Progenitor cell of endocrine pancreas (in vitro differentiated cells): ENCODE measurements around the gene ARID1B. TPM values are rescaled to one million over a fixed set of nuclear protein-coding genes. Genes with fewer than 3 reads are reported as not detected.
"Not testable (repeated sequence)": the region's sequence is repeated elsewhere in the genome, so short reads cannot be mapped to it uniquely, and the experiment has no call there.

Source experiments
- DNase-seq: peaks from one replicate; pipeline ENCODE4 v3.0.0; 2021; ENCODE audit warnings: low spot score; ENCODE audit not compliant: unreplicated experiment
- H3K27ac Mint-ChIP-seq: 2 replicates; pipeline ENCODE4 v1.8.0; 2021; ENCODE audit warnings: mild to moderate bottlenecking, moderate library complexity, mixed read lengths
- H3K27me3 Mint-ChIP-seq: 2 replicates; pipeline ENCODE4 v1.8.0; 2021; ENCODE audit warnings: mixed read lengths
- H3K36me3 Mint-ChIP-seq: 2 replicates; pipeline ENCODE4 v1.8.0; 2022; ENCODE audit warnings: mixed read lengths; ENCODE audit not compliant: insufficient read depth
- H3K4me1 Mint-ChIP-seq: 2 replicates; pipeline ENCODE4 v1.8.0; 2021; ENCODE audit warnings: low read depth, mixed read lengths
- H3K4me3 Mint-ChIP-seq: 2 replicates; pipeline ENCODE4 v1.8.0; 2021; ENCODE audit warnings: low read depth, mild to moderate bottlenecking, moderate library complexity, mixed read lengths
- H3K9me3 Mint-ChIP-seq: 2 replicates; pipeline ENCODE4 v1.8.0; 2021; ENCODE audit warnings: low read depth, mixed read lengths
- CTCF ChIP-seq: fragments of 200-600 bp; sonication (generic); IDR thresholded peaks from one replicate; pipeline ENCODE4 v1.5.0; 2021; ENCODE audit warnings: antibody characterized with exemption, mild to moderate bottlenecking; ENCODE audit not compliant: unreplicated experiment
- total RNA-seq: library from RNA; stranded (reverse); gene quantifications from 2 replicates; pipeline ENCODE4 v1.2.1, GENCODE V29; 2021

The ARID1B gene
- total RNA-seq, 1 donor from 2014 or later, result 152 TPM

DNA sequence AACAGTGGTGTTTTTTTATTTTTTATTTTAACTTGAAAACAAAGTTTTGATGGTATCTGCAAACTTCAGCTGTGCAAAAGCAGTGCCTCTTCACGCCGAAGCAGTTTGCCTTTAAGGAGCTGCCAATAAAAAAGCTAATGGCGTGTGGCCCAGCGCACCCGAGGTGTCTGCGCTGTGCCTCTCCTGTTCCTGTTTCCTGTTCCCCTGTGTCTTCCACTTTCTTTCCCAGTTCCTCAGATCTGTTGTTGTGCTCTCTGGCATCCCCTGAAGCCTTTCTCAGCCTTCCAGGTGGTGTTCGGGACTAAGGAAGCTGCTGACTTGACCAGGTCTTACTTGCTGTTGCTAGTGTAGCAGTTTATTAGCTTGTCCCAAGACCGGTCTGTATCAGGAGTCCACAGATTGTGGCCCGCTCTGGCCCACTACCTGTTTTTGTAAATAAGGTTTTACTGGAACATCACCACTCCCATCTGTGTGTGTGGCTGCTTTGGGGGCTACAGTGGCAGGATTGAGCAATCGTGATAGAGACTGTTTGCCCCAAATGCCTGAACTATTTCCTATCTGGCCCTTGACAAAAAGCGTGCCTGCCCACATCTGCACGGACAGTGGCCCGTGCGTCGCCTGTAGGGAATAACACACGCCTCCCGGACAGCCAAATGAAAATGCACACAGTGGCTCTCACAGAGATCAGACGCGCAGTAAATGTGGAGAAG lies 367.8 kb downstream of the ARID1B start:
- no peaks in the 10 kb centered on the region for H3K9me3 Mint-ChIP-seq
- TF ChIP-seq CTCF, result no peak
- H3K4me1 Mint-ChIP-seq, result no peaks in the 10 kb centered on the region
- H3K27me3 Mint-ChIP-seq, result no peaks in the 10 kb centered on the region
- H3K36me3 Mint-ChIP-seq, result peaks cover 20% of the 10 kb centered on the region
- H3K27ac Mint-ChIP-seq, result peak overlapping the region; percentile 90
- no peak for DNase-seq
- no peak overlapping the region for H3K4me3 Mint-ChIP-seq

DNA sequence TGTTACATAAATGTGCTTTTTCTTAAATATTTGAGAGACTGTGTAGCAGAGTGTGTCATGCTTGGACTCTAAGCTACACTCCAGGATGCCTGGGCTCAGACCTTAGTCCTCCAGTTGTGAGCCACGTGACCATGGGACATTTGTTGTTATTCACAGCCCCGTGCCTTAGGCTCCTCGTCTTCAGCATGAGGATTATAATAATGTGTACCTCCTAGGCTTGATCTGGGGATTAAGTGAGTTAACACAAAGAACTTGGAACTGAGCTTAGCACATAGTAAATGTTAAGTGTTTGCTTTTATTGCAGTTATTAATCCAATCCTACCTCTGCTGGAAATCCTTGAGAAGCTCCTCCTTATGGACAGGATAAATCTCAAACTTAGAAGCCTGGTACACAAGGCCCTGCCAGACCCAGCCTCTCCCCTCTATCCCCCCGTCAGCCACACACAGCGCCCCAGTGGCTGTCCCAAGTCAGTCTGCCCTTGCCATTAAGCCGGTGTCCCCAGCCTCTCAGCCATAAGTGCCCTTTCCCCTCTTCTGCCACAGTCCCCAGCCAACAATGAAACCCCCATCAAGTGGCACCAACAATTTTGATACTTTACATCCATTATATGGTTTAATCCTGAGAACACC lies 368.6 kb downstream of the ARID1B start:
- TF ChIP-seq CTCF, result no peak
- Mint-ChIP-seq H3K27ac (no peak overlapping the region), H3K27me3 (no peaks in the 10 kb centered on the region), H3K4me3 (no peak overlapping the region), H3K4me1 (no peaks in the 10 kb centered on the region), H3K36me3 (peaks cover 17% of the 10 kb centered on the region), H3K9me3 (no peaks in the 10 kb centered on the region)
- no peak for DNase-seq

DNA sequence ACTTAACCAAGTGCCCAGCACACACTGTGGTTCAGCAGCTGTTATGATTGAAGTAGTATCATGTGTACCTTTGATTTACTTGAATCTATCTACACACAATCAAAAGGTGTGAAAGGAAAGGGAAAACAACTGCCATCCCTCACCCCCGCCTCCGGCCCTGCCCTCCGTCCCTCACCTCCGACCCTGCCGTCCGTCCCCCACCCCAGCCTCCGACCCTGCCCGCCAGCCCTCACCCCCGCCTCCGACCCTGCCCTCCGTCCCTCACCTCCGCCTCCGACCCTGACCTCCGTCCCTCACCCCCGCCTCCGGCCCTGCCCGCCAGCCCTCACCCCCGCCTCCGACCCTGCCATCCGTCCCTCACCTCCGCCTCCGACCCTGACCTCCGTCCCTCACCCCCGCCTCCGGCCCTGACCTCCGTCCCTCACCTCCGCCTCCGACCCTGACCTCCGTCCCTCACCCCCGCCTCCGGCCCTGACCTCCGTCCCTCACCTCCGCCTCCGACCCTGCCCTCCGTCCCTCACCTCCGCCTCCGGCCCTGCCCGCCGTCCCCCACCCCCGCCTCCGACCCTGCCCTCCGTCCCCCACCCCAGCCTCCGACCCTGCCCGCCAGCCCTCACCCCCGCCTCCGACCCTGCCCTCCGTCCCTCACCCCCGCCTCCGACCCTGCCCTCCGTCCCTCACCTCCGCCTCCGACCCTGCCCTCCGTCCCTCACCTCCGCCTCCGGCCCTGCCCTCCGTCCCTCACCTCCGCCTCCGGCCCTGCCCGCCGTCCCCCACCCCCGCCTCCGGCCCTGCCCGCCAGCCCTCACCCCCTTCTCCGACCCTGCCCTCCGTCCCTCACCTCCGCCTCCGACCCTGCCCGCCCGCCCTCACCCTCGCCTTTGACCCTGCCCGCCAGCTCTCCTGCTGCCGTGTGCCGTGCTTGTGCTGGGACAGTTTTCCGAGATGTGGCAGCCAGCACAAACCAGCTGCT lies 370.2 kb downstream of the ARID1B start:
- not testable (repeated sequence) for DNase-seq, H3K4me1 Mint-ChIP-seq

GRCh38 chr6:157148391-157149323 lies 371.5 kb downstream of the ARID1B start:
- TF ChIP-seq CTCF, result no peak
- H3K36me3 Mint-ChIP-seq, result peaks cover 17% of the 10 kb centered on the region
- H3K4me3 Mint-ChIP-seq, result peak overlapping the region; percentile 56
- H3K9me3 Mint-ChIP-seq, result no peaks in the 10 kb centered on the region
- H3K4me1 Mint-ChIP-seq, result peaks cover 2% of the 10 kb centered on the region
- H3K27ac Mint-ChIP-seq, result peak overlapping the region; percentile 95
- no peak for DNase-seq
- H3K27me3 Mint-ChIP-seq, result no peaks in the 10 kb centered on the region

More for the DNA sequence above, 370.2 kb downstream of the ARID1B start:
- H3K27me3 Mint-ChIP-seq, H3K9me3 Mint-ChIP-seq: not testable (repeated sequence)
- peak overlapping the region; percentile 95 for H3K27ac Mint-ChIP-seq
- peaks cover 17% of the 10 kb centered on the region for H3K36me3 Mint-ChIP-seq
- H3K4me3 Mint-ChIP-seq, result peak overlapping the region; percentile 56

DNA sequence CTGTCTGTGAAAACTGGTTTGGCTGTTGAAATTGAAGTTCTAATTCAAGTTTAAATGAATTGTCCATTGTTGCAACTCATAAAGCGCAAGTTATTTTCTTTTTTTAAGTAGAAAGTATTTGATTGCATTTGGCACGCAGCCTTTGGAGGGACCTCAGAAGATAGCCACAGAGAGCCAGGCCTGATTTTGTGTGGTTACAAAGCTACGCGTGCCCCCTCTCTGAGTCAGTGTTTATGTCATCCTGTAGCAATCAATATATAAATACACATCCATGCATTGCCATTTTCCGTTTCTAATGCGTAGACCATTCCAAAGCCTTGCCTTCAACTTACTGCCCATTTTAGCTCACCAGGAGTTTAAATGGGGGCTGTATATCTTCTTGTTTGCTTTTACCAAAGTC lies 372.9 kb downstream of the ARID1B start:
- no peaks in the 10 kb centered on the region for H3K27me3 Mint-ChIP-seq
- H3K9me3 Mint-ChIP-seq, result no peaks in the 10 kb centered on the region
- peaks cover 22% of the 10 kb centered on the region for H3K36me3 Mint-ChIP-seq
- TF ChIP-seq CTCF, result no peak
- no peak for DNase-seq
- no peak overlapping the region for H3K27ac Mint-ChIP-seq
- peaks cover 2% of the 10 kb centered on the region for H3K4me1 Mint-ChIP-seq
- no peak overlapping the region for H3K4me3 Mint-ChIP-seq
